SK-N-MC (cell line): Measurements from ENCODE around the gene AVPR2.

Experiments
- EZH2 ChIP-seq: fragments of 200-600 bp; sonication (generic); IDR thresholded peaks from one replicate; pipeline ENCODE4 v1.6.1; 2017; ENCODE audit warnings: antibody characterized with exemption
- POLR2AphosphoS5 ChIP-seq: IDR thresholded peaks from 2 replicates; pipeline ENCODE4 v1.6.1; 2012; ENCODE audit warnings: mild to moderate bottlenecking, low read depth, low read length, borderline replicate concordance

DNA sequence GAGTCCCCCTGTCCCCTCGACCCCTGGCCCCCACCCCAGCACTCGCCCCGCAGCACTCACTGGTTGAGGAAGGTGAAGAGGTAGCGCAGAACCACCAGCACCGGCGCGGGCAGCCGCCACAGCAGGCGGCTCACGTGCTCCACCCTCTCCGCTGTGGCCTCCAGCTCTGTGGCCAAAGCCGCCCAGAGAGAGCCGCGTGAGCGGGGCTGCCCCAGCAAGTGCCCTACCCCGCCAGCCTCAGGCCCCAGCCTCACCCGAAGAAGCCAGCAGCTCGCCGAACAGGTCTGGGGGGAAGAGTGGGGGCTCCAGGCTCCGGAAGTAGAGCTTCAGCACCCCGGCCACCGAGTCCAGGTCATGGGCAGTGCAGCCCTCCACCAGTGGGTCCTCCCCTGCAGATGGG lies 6.0 kb downstream of the AVPR2 start:
- TF ChIP-seq EZH2 = no peak
- TF ChIP-seq POLR2AphosphoS5 = no peak
